AG04450 (cell line): ENCODE measurements around the gene DNM3. TPM values are rescaled to one million over a fixed set of nuclear protein-coding genes. Genes with fewer than 3 reads are reported as not detected.

Source experiments
- CTCF ChIA-PET: fragments of 300-600, 350-600 bp; formaldehyde crosslinking; extraction: SDS; loops from one replicate; lab custom pipeline; 2022; ENCODE audit warnings: antibody characterized with exemption, inconsistent platforms; lab: Charles Lee
- POLR2A ChIA-PET: fragments of 350-600 bp; formaldehyde crosslinking; extraction: SDS; loops from one replicate; lab custom pipeline; 2021; ENCODE audit warnings: antibody characterized with exemption, inconsistent platforms; lab: Yijun Ruan, JAX
- DNase-seq: peaks from one replicate; pipeline ENCODE4 v3.0.0-alpha.2; 2011; ENCODE audit warnings: low read depth, low spot score
- H3K27ac ChIP-seq: one replicate; pipeline ENCODE4 v1.5.1; 2012; ENCODE audit warnings: low read depth, low read length, control low read depth
- H3K27me3 ChIP-seq: one replicate; pipeline ENCODE4 v1.6.0; 2012; ENCODE audit warnings: low read length; ENCODE audit not compliant: control insufficient read depth, insufficient read depth
- H3K4me3 ChIP-seq: 2 replicates; pipeline ENCODE4 v1.5.1; 2011; ENCODE audit warnings: mild to moderate bottlenecking, low read depth, low read length, control low read depth
- H3K9me3 ChIP-seq: 2 replicates; pipeline ENCODE4 v1.5.1; 2012; ENCODE audit warnings: low read length; ENCODE audit not compliant: control insufficient read depth, insufficient read depth
- CTCF ChIP-seq: IDR thresholded peaks from 2 replicates; pipeline ENCODE4 v1.5.1; 2011; ENCODE audit warnings: low read depth, low read length, control low read depth, inconsistent platforms
- polyA plus RNA-seq: library from polyadenylated mRNA; depleted of rRNA; stranded (reverse); fragments of >200 nt; gene quantifications from 2 replicates; pipeline ENCODE4 v1.2.3, GENCODE V29; 2011

Gene DNM3
- polyA plus RNA-seq, 1 experiment = 0.37 TPM

DNA sequence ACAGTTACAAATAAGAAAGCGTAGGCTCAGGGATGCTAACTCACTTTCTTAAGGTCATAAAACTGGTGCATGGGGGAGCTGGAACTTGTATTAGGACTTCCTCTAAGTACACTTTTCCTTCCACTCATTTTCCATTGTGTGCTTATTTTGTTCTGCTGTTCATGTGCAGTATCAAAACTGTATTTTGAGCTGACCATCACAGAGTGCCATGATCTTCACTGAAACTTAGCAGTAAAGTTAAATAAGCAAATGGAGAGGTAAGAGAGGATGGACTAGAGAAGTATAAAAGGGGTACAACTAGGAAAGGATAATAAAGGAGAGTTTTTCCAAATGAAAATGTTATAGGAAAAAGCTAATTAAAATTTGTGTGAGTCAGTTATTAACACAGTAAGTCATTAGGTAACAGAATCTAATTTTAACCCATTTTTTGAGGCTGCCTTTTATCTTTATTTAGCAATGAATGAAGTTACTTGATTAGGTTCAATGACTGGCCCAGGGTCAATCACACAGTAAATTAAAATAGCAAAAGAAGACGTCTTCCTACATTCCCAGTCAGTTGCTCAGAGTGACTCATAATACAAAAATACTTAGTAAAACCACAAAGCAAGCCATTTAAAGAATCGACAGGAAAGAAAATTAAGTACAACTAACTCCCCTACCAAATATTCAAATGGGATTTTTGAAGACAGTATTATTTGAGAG, 413.4 kb downstream of the DNM3 start:
- Histone ChIP-seq H3K9me3 (no peaks in the 10 kb centered on the region), H3K27me3 (no peaks in the 10 kb centered on the region), H3K27ac (no peak overlapping the region), H3K4me3 (no peak overlapping the region)
- TF ChIP-seq CTCF = no peak
- POLR2A ChIA-PET = no interaction called here
- CTCF ChIA-PET = interaction anchor here (1.9 kb wide), 1 partner anchor 252 kb away, joined by 9 read pairs; no protein-coding TSS in a partner anchor
- DNase-seq = peak; percentile 46

GRCh38 chr1:172255223-172255560, 413.9 kb downstream of the DNM3 start:
- no peak for TF ChIP-seq CTCF
- no peaks in the 10 kb centered on the region for H3K9me3 ChIP-seq
- H3K4me3 ChIP-seq = no peak overlapping the region
- H3K27ac ChIP-seq = no peak overlapping the region
- DNase-seq = no peak
- CTCF ChIA-PET = interaction anchor here (1.9 kb wide), 1 partner anchor 253 kb away, joined by 9 read pairs; no protein-coding TSS in a partner anchor
- POLR2A ChIA-PET = no interaction called here
- H3K27me3 ChIP-seq = no peaks in the 10 kb centered on the region

DNA sequence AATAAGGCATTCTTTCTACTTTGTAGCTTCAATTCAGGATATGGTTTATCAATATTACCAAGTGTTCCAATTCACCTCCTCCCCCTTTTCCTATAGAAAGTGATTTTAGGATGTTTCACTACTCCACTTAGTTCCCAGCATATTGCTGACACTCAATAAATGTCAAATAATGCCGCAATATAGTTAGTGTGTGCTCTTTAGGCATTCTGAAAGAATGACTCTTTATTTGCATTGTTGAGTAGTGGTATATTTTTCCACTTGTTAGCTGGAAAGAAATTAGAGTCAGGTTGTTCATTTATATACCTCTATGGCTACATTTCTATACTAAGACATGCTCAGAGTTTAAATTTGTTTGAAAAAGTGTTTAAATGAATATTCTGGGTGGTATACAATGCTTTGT, 424.6 kb downstream of the DNM3 start:
- H3K27me3 ChIP-seq = no peaks in the 10 kb centered on the region
- ChIA-PET CTCF (no interaction called here), POLR2A (no interaction called here)
- no peak for DNase-seq
- no peak overlapping the region for H3K4me3 ChIP-seq
- TF ChIP-seq CTCF = no peak
- peaks cover under 1% of the 10 kb centered on the region; the same call in 1 of the 2 replicates for H3K9me3 ChIP-seq
- H3K27ac ChIP-seq = no peak overlapping the region

DNA sequence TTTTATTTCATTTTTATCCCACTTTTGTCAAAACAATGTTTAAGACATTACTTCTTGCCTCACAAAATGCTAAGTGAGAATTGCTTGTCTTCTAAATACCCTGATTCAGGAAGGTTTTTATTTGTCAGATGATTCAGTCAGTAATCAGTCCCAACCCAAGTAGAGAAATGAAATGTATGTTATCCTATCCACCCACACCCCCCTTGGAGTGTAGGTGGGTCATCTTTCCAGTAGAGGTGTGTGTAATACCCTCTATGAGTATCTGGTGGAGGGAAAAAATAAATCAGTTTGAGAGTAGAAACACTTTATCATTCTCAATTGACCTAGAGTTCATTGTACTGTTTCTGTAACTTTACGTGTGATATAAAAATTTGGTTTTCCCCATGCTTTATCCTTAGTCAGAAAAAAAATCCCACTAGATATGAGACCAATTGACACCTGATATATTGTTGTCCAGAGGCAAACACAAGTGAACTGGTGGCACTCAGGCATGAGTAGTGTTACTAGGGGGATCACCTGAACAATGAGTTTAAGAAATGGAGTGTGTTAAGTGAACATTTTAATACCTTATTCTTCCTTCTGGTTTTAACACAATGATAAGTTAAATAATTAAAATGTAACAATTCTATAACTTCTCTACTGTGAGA, 425.4 kb downstream of the DNM3 start:
- ChIA-PET POLR2A (no interaction called here), CTCF (no interaction called here)
- DNase-seq = no peak

More for the DNA sequence above, 425.4 kb downstream of the DNM3 start:
- H3K4me3 ChIP-seq = no peak overlapping the region
- no peaks in the 10 kb centered on the region for H3K9me3 ChIP-seq
- no peak for TF ChIP-seq CTCF
- H3K27ac ChIP-seq = no peak overlapping the region
- no peaks in the 10 kb centered on the region for H3K27me3 ChIP-seq
